ENCODE results near the gene RPRD1B. TPM values are rescaled to one million over a fixed set of nuclear protein-coding genes. Genes with fewer than 3 reads are reported as not detected.

Gene RPRD1B
- total and polyA plus RNA-seq, 2 experiments from 2014 or later = 7.3 to 24.3 TPM

- TF ChIP-seq NANOG (IDR thresholded peaks at IDR 0.05; ENCODE audit: borderline replicate concordance) (no peak), JUNB (IDR thresholded peaks at IDR 0.05; ENCODE audit: unreplicated experiment) (no peak), ZNF331 (CRISPR knock-in tag; IDR thresholded peaks at IDR 0.05; ENCODE audit: low read depth) (no peak), CTCF (conservative IDR thresholded peaks at IDR 0.05; ENCODE audit: low read depth in 2 of 2) (no peak), ETS1 (IDR thresholded peaks at IDR 0.05) (no peak), POLR2AphosphoS5 (IDR thresholded peaks at IDR 0.05; ENCODE audit: low read depth) (no peak), CREB1 (CRISPR knock-in tag; IDR thresholded peaks at IDR 0.05; ENCODE audit: low read depth) (no peak), ZNF114 (CRISPR knock-in tag; IDR thresholded peaks at IDR 0.05) (no peak), ZNF462 (CRISPR knock-in tag; IDR thresholded peaks at IDR 0.05) (no peak), EZH2 (IDR thresholded peaks at IDR 0.05; ENCODE audit: low read depth, unreplicated experiment) (no peak), EZH2phosphoT487 (IDR thresholded peaks at IDR 0.05; ENCODE audit: unreplicated experiment) (no peak)
- H3K4me2 ChIP-seq = no peak overlapping the region
- no peak overlapping the region for H3K27ac Mint-ChIP-seq
These were observed 105.8 kb downstream of the RPRD1B start for GRCh38 chr20:38139156-38139912.

More at GRCh38 chr20:38139156-38139912, 105.8 kb downstream of the RPRD1B start:
- Mint-ChIP-seq H3K27me3 (ENCODE audit: insufficient read depth, low read depth, poor library complexity) (peaks cover 8% of the 10 kb centered on the region), H3K4me3 (no peak overlapping the region), H3K4me1 (peaks cover 12% of the 10 kb centered on the region), H3K9me3 (no peaks in the 10 kb centered on the region), H3K36me3 (ENCODE audit: low read depth) (no peaks in the 10 kb centered on the region)
- Histone ChIP-seq H3K79me2 (replicated peaks; ENCODE audit: insufficient read depth) (no peaks in the 10 kb centered on the region), H2AFZ (no peak overlapping the region), H3K4me3 (no peak overlapping the region), H3K36me3 (ENCODE audit: insufficient read depth) (no peaks in the 10 kb centered on the region), H4K20me1 (replicated peaks; ENCODE audit: insufficient read depth) (no peaks in the 10 kb centered on the region), H3K27me3 (ENCODE audit: insufficient read depth) (no peaks in the 10 kb centered on the region), H3K9me2 (ENCODE audit: insufficient read depth) (no peaks in the 10 kb centered on the region), H3F3A (replicated peaks; ENCODE audit: low read depth) (no peaks in the 10 kb centered on the region), H3K27ac (ENCODE audit: low read depth) (no peak overlapping the region), H3K4me1 (ENCODE audit: insufficient read depth) (peaks cover 5% of the 10 kb centered on the region; the same call in 1 of the 2 replicates)
- DNase-seq (ENCODE audit: low spot score) (no peak), ATAC-seq (no peak)
